Ovary (tissue), 3 donors: ENCODE measurements around the gene GALNT5.

Experiments used
- EP300 ChIP-seq: sonication (generic); formaldehyde crosslinking; IDR thresholded peaks from one replicate; pipeline ENCODE4 v1.6.1; 2017; ENCODE audit warnings: antibody characterized with exemption
- POLR2A ChIP-seq: fragments of 450-650 bp; IDR thresholded peaks from one replicate; pipeline ENCODE4 v1.6.1; 2017; ENCODE audit warnings: antibody characterized with exemption, mild to moderate bottlenecking, moderate library complexity
- TF ChIP-seq, protein P1 (sequence below), 3 donors: fragments of 450-650 bp in 2 of 3; fragments of 200-600 bp in 1 of 3; IDR thresholded peaks; one replicate each; pipeline versions ENCODE4 v1.5.1 to v1.8.0; 2016 to 2022; ENCODE audit warnings: antibody characterized with exemption in 3 of 3, mild to moderate bottlenecking in 1 of 3
- donor health status: DM: no; HTN: no; CAD: no.

- TF ChIP-seq, protein P1, sequence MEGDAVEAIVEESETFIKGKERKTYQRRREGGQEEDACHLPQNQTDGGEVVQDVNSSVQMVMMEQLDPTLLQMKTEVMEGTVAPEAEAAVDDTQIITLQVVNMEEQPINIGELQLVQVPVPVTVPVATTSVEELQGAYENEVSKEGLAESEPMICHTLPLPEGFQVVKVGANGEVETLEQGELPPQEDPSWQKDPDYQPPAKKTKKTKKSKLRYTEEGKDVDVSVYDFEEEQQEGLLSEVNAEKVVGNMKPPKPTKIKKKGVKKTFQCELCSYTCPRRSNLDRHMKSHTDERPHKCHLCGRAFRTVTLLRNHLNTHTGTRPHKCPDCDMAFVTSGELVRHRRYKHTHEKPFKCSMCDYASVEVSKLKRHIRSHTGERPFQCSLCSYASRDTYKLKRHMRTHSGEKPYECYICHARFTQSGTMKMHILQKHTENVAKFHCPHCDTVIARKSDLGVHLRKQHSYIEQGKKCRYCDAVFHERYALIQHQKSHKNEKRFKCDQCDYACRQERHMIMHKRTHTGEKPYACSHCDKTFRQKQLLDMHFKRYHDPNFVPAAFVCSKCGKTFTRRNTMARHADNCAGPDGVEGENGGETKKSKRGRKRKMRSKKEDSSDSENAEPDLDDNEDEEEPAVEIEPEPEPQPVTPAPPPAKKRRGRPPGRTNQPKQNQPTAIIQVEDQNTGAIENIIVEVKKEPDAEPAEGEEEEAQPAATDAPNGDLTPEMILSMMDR (IDR thresholded peaks at IDR 0.05), result no peak
- TF ChIP-seq EP300, result no peak
- no peak for TF ChIP-seq POLR2A
Observed at GRCh38 chr2:157254041-157254440, 3.5 kb upstream of the GALNT5 start.
